ENCODE measurements around the gene RADX.

The RADX gene

GRCh38 chrX:106692425-106693065, 80.8 kb downstream of the RADX start:
- no peak for DNase-seq

GRCh38 chrX:106696502-106696901, 84.7 kb downstream of the RADX start:
- DNase-seq = no peak

- no peak for DNase-seq
These were observed 86.9 kb downstream of the RADX start for GRCh38 chrX:106698693-106699092.

GRCh38 chrX:106702636-106703035, 90.9 kb downstream of the RADX start:
- DNase-seq = no peak

GRCh38 chrX:106706466-106706865, 94.7 kb downstream of the RADX start:
- no peak for DNase-seq

GRCh38 chrX:106707771-106708454, 96.1 kb downstream of the RADX start:
- DNase-seq = no peak

GRCh38 chrX:106710771-106711170, 99.0 kb downstream of the RADX start:
- DNase-seq = no peak

GRCh38 chrX:106711375-106711774, 99.6 kb downstream of the RADX start:
- no peak for DNase-seq

- DNase-seq = no peak
These were observed 104.2 kb downstream of the RADX start for GRCh38 chrX:106716004-106716403.

- DNase-seq = no peak
These were observed 104.7 kb downstream of the RADX start for GRCh38 chrX:106716463-106716862.

- no peak for DNase-seq
These were observed 106.9 kb downstream of the RADX start for GRCh38 chrX:106718709-106719108.

GRCh38 chrX:106725931-106726330, 114.2 kb downstream of the RADX start:
- no peak for DNase-seq

- peak; percentile 48 for DNase-seq
These were observed 115.0 kb downstream of the RADX start, which contains the start of gene RNF128 for GRCh38 chrX:106726485-106727437. Gene RNF128, plus strand, starts transcription at chrX:106726701. Its CDS starts 213 bp downstream, at chrX:106726914.

GRCh38 chrX:106728337-106728736, 116.6 kb downstream of the RADX start:
- DNase-seq = no peak

Data from NCI-H146 (cell line).